NCI-H345 (cell line): Measurements from ENCODE around the gene DNER.
"Not testable (repeated sequence)": the region's sequence is repeated elsewhere in the genome, so short reads cannot be mapped to it uniquely, and the experiment has no call there.

ENCODE experiments used
- DNase-seq: peaks from one replicate; lab custom pipeline; 2025; lab: John Stamatoyannopoulos, UW

The DNER gene, protein sequence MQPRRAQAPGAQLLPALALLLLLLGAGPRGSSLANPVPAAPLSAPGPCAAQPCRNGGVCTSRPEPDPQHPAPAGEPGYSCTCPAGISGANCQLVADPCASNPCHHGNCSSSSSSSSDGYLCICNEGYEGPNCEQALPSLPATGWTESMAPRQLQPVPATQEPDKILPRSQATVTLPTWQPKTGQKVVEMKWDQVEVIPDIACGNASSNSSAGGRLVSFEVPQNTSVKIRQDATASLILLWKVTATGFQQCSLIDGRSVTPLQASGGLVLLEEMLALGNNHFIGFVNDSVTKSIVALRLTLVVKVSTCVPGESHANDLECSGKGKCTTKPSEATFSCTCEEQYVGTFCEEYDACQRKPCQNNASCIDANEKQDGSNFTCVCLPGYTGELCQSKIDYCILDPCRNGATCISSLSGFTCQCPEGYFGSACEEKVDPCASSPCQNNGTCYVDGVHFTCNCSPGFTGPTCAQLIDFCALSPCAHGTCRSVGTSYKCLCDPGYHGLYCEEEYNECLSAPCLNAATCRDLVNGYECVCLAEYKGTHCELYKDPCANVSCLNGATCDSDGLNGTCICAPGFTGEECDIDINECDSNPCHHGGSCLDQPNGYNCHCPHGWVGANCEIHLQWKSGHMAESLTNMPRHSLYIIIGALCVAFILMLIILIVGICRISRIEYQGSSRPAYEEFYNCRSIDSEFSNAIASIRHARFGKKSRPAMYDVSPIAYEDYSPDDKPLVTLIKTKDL

GRCh38 chr2:229714080-229714735 is at the start of gene DNER:
Gene DNER (minus strand): TSS chr2:229714555. CDS start chr2:229714423, 132 bp downstream.
- DNase-seq: peak; percentile 70

DNA sequence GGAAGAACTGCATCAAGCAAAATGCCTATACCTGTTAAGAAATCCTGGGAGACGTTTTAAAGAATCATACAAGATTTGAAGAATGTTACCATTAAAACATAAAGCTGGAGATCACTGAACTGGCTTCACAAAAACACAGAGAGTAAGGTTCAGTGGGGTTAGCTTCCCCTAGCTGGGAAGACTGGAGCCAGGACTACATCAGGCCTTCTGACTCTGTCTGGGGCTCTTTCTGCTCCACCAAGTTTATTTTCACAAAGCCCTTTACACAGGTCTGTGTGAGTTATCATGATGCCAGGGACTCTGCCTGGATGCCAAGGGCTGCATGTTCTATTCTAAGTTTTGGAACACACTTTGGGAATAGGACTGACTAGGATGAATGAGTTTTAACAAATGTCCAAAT is 47.3 kb upstream of the DNER start:
- DNase-seq: no peak

DNA sequence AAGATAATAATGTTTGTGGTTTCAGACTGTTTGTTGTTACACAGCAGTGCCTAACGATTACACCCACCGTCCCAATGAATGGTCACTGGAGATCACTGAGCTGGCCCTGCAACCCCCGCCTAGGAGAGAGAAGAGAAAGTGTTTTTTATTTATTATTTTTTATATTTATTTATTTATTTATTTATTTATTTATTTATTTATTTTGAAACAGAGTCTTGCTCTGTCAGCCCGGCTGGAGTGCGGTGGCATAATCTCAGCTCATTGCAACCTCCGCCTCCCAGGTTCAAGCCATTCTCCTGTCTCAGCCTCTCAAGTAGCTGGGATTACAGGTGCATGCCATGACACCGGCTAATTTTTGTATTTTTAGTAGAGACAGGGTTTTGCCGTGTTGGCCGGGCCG is 43.1 kb upstream of the DNER start:
- not testable (repeated sequence) for DNase-seq

- no peak for DNase-seq
Measured at GRCh38 chr2:229752970-229753729, 38.8 kb upstream of the DNER start.

- no peak for DNase-seq
Measured at GRCh38 chr2:229749779-229750178, 35.4 kb upstream of the DNER start.

GRCh38 chr2:229748950-229749349 is 34.6 kb upstream of the DNER start:
- DNase-seq: no peak

DNA sequence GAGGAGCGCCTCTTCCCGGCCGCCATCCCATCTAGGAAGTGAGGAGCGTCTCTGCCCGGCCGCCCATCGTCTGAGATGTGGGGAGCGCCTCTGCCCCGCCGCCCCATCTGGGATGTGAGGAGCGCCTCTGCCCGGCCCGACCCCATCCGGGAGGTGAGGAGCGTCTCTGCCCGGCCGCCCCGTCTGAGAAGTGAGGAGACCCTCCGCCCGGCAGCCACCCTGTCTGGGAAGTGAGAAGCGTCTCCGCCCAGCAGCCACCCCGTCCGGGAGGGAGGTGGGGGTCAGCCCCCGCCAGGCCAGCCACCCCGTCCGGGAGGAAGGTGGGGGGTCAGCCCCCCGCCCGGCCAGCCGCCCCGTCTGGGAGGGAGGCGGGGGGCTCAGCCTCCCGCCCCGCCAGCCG is 28.3 kb upstream of the DNER start:
- not testable (repeated sequence) for DNase-seq

DNA sequence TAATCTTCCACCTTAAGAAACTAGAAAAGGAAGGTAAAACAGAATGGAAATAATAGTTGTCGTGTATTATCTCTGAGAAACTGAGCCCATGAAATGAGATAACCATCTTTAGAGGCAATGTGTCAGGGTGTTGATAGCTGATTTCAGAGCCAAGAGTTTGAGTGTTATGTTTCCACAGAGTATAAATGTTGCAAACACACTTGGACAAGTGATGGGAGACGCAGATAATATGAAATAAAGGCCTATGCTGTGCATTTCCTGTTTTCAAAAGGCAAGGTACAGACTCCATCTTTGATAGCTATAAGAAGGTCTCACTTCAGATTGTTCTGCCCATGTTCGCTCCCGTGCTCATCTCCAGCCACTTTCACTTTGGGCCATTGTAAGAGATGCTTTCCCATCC is 25.9 kb upstream of the DNER start:
- DNase-seq: no peak

DNA sequence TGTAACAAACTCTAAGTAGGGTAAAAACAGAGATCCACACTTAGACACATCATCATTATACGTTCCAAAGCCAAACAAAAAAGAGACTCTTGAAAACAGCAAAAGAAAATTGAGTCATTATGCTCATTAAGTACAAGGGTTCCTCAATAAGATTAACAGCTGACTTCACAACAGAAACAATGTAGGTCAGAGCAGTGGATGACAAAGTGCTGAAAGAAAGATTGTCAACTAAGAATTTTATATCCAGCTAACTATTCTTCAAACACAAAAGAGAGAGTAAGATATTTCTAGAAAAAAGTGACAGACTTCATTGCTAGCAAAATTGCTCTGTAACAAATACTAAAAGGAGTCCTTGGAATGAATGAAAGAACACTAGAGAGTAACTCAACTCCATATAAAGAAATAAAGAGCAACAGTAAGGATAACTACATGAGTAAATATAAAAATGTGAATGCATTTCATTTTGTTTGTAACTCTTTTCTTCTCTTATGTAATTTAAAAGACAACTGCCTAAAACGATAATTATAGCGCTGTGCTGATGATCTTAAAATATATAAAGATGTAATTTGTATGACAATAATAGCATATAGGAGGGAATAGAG is 23.8 kb upstream of the DNER start:
- no peak for DNase-seq

- DNase-seq: no peak
Measured at GRCh38 chr2:229734410-229734809, 20.1 kb upstream of the DNER start.

- no peak for DNase-seq
Measured at GRCh38 chr2:229733611-229734245, 19.4 kb upstream of the DNER start.

GRCh38 chr2:229732897-229733296 is 18.5 kb upstream of the DNER start:
- no peak for DNase-seq

DNA sequence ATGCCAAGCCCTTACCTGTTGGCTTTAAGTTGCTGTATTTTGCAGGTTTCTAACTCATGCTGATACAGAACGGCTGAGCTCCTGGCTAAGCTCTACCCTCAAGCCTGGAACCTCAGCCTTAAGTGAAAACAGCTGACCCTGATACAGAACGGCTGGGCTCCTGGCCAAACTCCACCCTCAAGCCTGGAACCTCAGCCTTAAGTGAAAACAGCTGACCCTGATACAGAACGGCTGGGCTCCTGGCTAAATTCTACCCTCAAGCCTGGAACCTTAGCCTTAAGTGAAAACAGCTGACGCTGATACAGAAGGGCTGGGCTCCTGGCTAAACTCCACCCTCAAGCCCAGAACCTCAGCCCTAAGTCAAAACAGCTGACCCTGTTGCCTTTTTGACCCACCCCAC is 17.6 kb upstream of the DNER start:
- DNase-seq: no peak

GRCh38 chr2:229731363-229731762 is 17.0 kb upstream of the DNER start:
- no peak for DNase-seq

GRCh38 chr2:229728370-229728769 is 14.0 kb upstream of the DNER start:
- no peak for DNase-seq

- no peak for DNase-seq
Measured at GRCh38 chr2:229726643-229727042, 12.3 kb upstream of the DNER start.

DNA sequence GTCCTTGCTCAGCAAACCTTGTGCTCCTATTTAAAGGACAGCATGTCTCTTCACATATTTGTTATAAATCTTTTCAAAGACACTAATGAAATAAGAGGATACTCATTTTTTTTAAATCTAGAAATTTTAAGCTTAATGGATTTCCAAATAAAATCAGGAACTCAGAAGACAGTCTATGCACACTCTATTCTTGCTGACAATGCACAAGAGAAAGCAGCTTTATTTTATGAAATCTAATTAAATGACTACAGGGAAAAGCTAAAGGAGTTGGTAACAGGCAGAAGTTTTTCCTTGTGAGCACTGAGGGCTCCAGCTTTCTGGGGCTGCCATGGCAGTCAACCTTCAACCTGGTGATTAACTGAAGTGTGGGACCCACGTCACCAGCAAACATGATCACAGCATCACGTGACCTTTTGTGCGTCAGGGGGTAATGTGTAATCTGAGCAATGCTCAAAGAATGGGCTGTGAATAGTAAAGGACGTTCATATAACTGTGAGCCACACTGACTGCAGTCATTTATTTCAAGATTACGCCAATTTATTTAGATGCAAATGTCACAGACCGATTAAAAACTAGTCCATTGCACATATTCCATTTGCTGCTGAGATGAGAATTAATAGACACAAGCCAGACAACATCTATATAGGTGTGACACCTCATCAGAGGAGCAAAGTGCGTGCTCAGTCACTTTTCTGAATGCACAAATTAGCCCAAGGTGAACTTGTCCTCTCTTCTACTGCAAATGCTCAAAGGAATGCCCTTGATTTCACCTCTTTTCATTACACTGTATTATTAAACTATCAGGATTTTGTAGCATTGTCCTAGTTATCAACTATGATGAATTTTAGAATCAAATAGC is 11.6 kb upstream of the DNER start:
- no peak for DNase-seq

GRCh38 chr2:229723192-229723591 is 8.8 kb upstream of the DNER start:
- not testable (repeated sequence) for DNase-seq

GRCh38 chr2:229719926-229720647 is 5.7 kb upstream of the DNER start:
- DNase-seq: no peak

DNA sequence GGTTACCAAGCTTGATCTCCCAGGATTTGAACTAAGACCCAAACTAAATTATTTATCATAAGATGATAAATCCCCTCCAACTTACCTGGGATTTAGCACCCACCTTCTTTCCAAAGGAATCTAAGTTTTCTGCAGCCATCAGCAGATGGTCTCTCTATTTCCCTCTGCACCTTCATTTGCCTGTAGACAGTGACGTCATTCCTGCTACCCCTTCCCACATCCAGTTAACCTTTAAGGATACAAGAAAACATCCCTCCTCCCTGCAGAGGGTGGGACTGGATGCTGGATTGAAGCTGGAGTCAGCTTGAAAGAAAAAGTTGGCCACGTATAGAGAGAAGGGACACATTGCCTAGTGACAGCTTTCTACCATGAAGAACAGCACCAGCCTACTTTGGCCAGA is 3.7 kb upstream of the DNER start:
- no peak for DNase-seq
